ENCODE results near the gene CACNB4. TPM values are rescaled to one million over a fixed set of nuclear protein-coding genes. Genes with fewer than 3 reads are reported as not detected.
A peak's percentile ranks its signal among the peaks of the same experiment; 100 is the strongest.

CACNB4 gene
- total RNA-seq, 1 experiment from 2014 or later, result 0.19 TPM

- Histone ChIP-seq H3K36me3 (ENCODE audit: insufficient read depth, low read length, poor library complexity, severe bottlenecking) (no peaks in the 10 kb centered on the region), H3K27me3 (replicated peaks; ENCODE audit: insufficient read depth, low read depth, low read length, poor library complexity) (peaks cover 4% of the 10 kb centered on the region), H3K4me3 (ENCODE audit: low read depth, low read length, poor library complexity, severe bottlenecking) (no peak overlapping the region), H3K9me3 (ENCODE audit: low read depth, low read length, poor library complexity, severe bottlenecking) (no peaks in the 10 kb centered on the region), H3K4me1 (ENCODE audit: insufficient read depth, low read length, poor library complexity, severe bottlenecking) (no peaks in the 10 kb centered on the region), H3K27ac (ENCODE audit: low read depth, low read length, poor library complexity, severe bottlenecking) (no peak overlapping the region)
- no peak for TF ChIP-seq CTCF (conservative IDR thresholded peaks at IDR 0.05; ENCODE audit: low read depth, low read length)
- no peak for TF ChIP-seq EZH2 (IDR thresholded peaks at IDR 0.05; ENCODE audit: borderline replicate concordance, low read depth, low read length, poor library complexity, severe bottlenecking)
- no TSS peak for BruUV-seq (replicated peaks)
- ChIA-PET POLR2A (ENCODE audit: low non-redundant PET) (no interaction called here), CTCF (no interaction called here)
- intact Hi-C loops (cut with micrococcal nuclease; ENCODE audit: unreplicated experiment), result no loop called here
- DNase-seq (ENCODE audit: low spot score), result peak; percentile 68
Measured at GRCh38 chr2:152054593-152054992, 44.3 kb downstream of the CACNB4 start.

- Histone ChIP-seq H3K4me1 (ENCODE audit: insufficient read depth, low read length, poor library complexity, severe bottlenecking) (no peaks in the 10 kb centered on the region), H3K36me3 (ENCODE audit: insufficient read depth, low read length, poor library complexity, severe bottlenecking) (no peaks in the 10 kb centered on the region), H3K27ac (ENCODE audit: low read depth, low read length, poor library complexity, severe bottlenecking) (no peak overlapping the region), H3K9me3 (ENCODE audit: low read depth, low read length, poor library complexity, severe bottlenecking) (no peaks in the 10 kb centered on the region), H3K27me3 (replicated peaks; ENCODE audit: insufficient read depth, low read depth, low read length, poor library complexity) (peaks cover 7% of the 10 kb centered on the region), H3K4me3 (ENCODE audit: low read depth, low read length, poor library complexity, severe bottlenecking) (no peak overlapping the region)
- ChIA-PET POLR2A (ENCODE audit: low non-redundant PET) (no interaction called here), CTCF (no interaction called here)
- DNase-seq (ENCODE audit: low spot score), result no peak
- intact Hi-C loops (cut with micrococcal nuclease; ENCODE audit: unreplicated experiment), result no loop called here
- no TSS peak for BruUV-seq (replicated peaks)
- TF ChIP-seq EZH2 (IDR thresholded peaks at IDR 0.05; ENCODE audit: borderline replicate concordance, low read depth, low read length, poor library complexity, severe bottlenecking) (no peak), CTCF (conservative IDR thresholded peaks at IDR 0.05; ENCODE audit: low read depth, low read length) (no peak)
Measured at GRCh38 chr2:152051436-152051835, 47.4 kb downstream of the CACNB4 start.

GRCh38 chr2:152050915-152051314 lies 47.9 kb downstream of the CACNB4 start:
- DNase-seq (ENCODE audit: low spot score), result no peak
- no peaks in the 10 kb centered on the region for H3K4me1 ChIP-seq (ENCODE audit: insufficient read depth, low read length, poor library complexity, severe bottlenecking)
- no peaks in the 10 kb centered on the region for H3K9me3 ChIP-seq (ENCODE audit: low read depth, low read length, poor library complexity, severe bottlenecking)
- H3K4me3 ChIP-seq (ENCODE audit: low read depth, low read length, poor library complexity, severe bottlenecking), result no peak overlapping the region
- ChIA-PET POLR2A (ENCODE audit: low non-redundant PET) (no interaction called here), CTCF (no interaction called here)
- TF ChIP-seq EZH2 (IDR thresholded peaks at IDR 0.05; ENCODE audit: borderline replicate concordance, low read depth, low read length, poor library complexity, severe bottlenecking) (no peak), CTCF (conservative IDR thresholded peaks at IDR 0.05; ENCODE audit: low read depth, low read length) (no peak)
- intact Hi-C loops (cut with micrococcal nuclease; ENCODE audit: unreplicated experiment), result no loop called here
- H3K36me3 ChIP-seq (ENCODE audit: insufficient read depth, low read length, poor library complexity, severe bottlenecking), result no peaks in the 10 kb centered on the region
- H3K27me3 ChIP-seq (replicated peaks; ENCODE audit: insufficient read depth, low read depth, low read length, poor library complexity), result peaks cover 7% of the 10 kb centered on the region
- no TSS peak for BruUV-seq (replicated peaks)
- H3K27ac ChIP-seq (ENCODE audit: low read depth, low read length, poor library complexity, severe bottlenecking), result no peak overlapping the region

All from A673 (cell line).